B cell (primary cell): Measurements from ENCODE around the gene RAD50. TPM values are rescaled to one million over a fixed set of nuclear protein-coding genes. Genes with fewer than 3 reads are reported as not detected.

Experiments used
- ATAC-seq: fragments of 200-7000 bp; cut with Tn5 transposase; one replicate; pipeline ENCODE4 v1.10.0; 2021; ENCODE audit warnings: low read depth, mild to moderate bottlenecking, moderate number of reproducible peaks, moderate library complexity
- CTCF ChIA-PET: fragments of 350-600 bp; sonication (Branson Sonifier 250); formaldehyde crosslinking; loops from one replicate; lab custom pipeline; 2021; ENCODE audit warnings: antibody characterized with exemption, inconsistent platforms; lab: Charles Lee
- POLR2A ChIA-PET: fragments of 350-600 bp; sonication (Branson Sonifier 250); formaldehyde crosslinking; loops from one replicate; lab custom pipeline; 2021; ENCODE audit warnings: antibody characterized with exemption; lab: Charles Lee
- DNase-seq: peaks from one replicate; pipeline ENCODE4 v3.0.0; 2013
- H2AFZ ChIP-seq: 2 replicates; pipeline ENCODE4 v1.6.1; 2012; ENCODE audit warnings: mild to moderate bottlenecking, low read depth, low read length; ENCODE audit not compliant: insufficient read depth, poor library complexity, severe bottlenecking
- H3K27ac ChIP-seq, 2 donors: 1 replicate in 1 of 2; 2 replicates in 1 of 2; pipeline ENCODE4 v1.5.1; 2012 to 2013; ENCODE audit warnings: low read length in 2 of 2, mild to moderate bottlenecking in 2 of 2, moderate library complexity in 1 of 2
- H3K27me3 ChIP-seq, 4 experiments: fragments of 200-600 bp in 1 of 4; sonication (generic) in 1 of 4; replicated peaks in 1 of 4; 1 replicate in 2 of 4; 2 replicates in 2 of 4; pipeline versions ENCODE4 v1.6.1 to v1.7.0; 2013 to 2016; ENCODE audit warnings: low read length in 3 of 4, mild to moderate bottlenecking in 2 of 4, mixed read lengths in 1 of 4, moderate library complexity in 1 of 4; ENCODE audit not compliant: insufficient read depth in 4 of 4, control insufficient read depth in 3 of 4; ENCODE audit errors: control extremely low read depth in 1 of 4
- H3K36me3 ChIP-seq, 2 experiments: replicated peaks in 1 of 2; 1 replicate in 1 of 2; 2 replicates in 1 of 2; pipeline versions ENCODE4 v1.6.1 to v1.7.1; 2013; ENCODE audit warnings: low read length in 1 of 2; ENCODE audit not compliant: insufficient read depth in 2 of 2, control insufficient read depth in 1 of 2; ENCODE audit errors: control extremely low read depth in 1 of 2, extremely low read depth in 1 of 2
- H3K4me1 ChIP-seq, 2 donors: fragments of 200-600 bp in 1 of 2; sonication (generic) in 1 of 2; 1 replicate in 1 of 2; 2 replicates in 1 of 2; pipeline versions ENCODE4 v1.5.1 to v1.6.1; 2013 to 2017; ENCODE audit warnings: low read length in 2 of 2; ENCODE audit not compliant: control insufficient read depth in 2 of 2, insufficient read depth in 2 of 2
- H3K4me2 ChIP-seq: replicated peaks from 2 replicates; pipeline ENCODE3; 2012; ENCODE audit warnings: mild to moderate bottlenecking, low read depth, low read length; ENCODE audit not compliant: poor library complexity, severe bottlenecking
- H3K4me3 ChIP-seq, 5 experiments: fragments of 200-600 bp in 1 of 5; sonication (generic) in 1 of 5; 1 replicate in 3 of 5; 2 replicates in 2 of 5; pipeline versions ENCODE4 v1.5.1 to v1.7.0; 2011 to 2016; ENCODE audit warnings: low read length in 4 of 5, mild to moderate bottlenecking in 4 of 5, low read depth in 2 of 5, control low read depth in 1 of 5, moderate library complexity in 1 of 5; ENCODE audit not compliant: insufficient read depth in 1 of 5; ENCODE audit errors: control extremely low read depth in 1 of 5, extremely low read depth in 1 of 5
- H3K79me2 ChIP-seq: fragments of 200-600 bp; sonication (generic); one replicate; pipeline ENCODE4 v1.6.0; 2016; ENCODE audit warnings: low read length; ENCODE audit not compliant: control insufficient read depth, insufficient read depth
- H3K9ac ChIP-seq: fragments of 200-600 bp; sonication (generic); 2 replicates; pipeline ENCODE4 v1.6.1; 2017; ENCODE audit warnings: mild to moderate bottlenecking, low read length, moderate library complexity
- H3K9me3 ChIP-seq, 3 donors: one replicate each; pipeline versions ENCODE4 v1.6.1 to v1.7.1; 2013; ENCODE audit warnings: low read length in 2 of 3; ENCODE audit not compliant: control insufficient read depth in 2 of 3, insufficient read depth in 1 of 3; ENCODE audit errors: control extremely low read depth in 1 of 3
- H4K20me1 ChIP-seq: 2 replicates; pipeline ENCODE4 v1.6.0; 2012; ENCODE audit warnings: mild to moderate bottlenecking, low read length; ENCODE audit not compliant: insufficient read depth, control insufficient read depth, poor library complexity, severe bottlenecking
- H3K27ac Mint-ChIP-seq: one replicate; pipeline ENCODE4 v1.8.0; 2021; ENCODE audit warnings: mixed read lengths
- H3K27me3 Mint-ChIP-seq: one replicate; pipeline ENCODE4 v1.8.0; 2021; ENCODE audit warnings: mixed read lengths
- H3K4me1 Mint-ChIP-seq: one replicate; pipeline ENCODE4 v1.8.0; 2021; ENCODE audit warnings: mixed read lengths
- H3K4me3 Mint-ChIP-seq: one replicate; pipeline ENCODE4 v1.8.0; 2021; ENCODE audit warnings: mixed read lengths
- H3K9me3 Mint-ChIP-seq: one replicate; pipeline ENCODE4 v1.8.0; 2022; ENCODE audit warnings: mixed read lengths; ENCODE audit not compliant: insufficient read depth
- CTCF ChIP-seq: fragments of 200-600 bp; IDR thresholded peaks from one replicate; pipeline ENCODE4 v1.8.0; 2022; ENCODE audit warnings: antibody characterized with exemption, mild to moderate bottlenecking
- EZH2 ChIP-seq: IDR thresholded peaks from 2 replicates; pipeline ENCODE4 v1.6.1; 2012; ENCODE audit warnings: borderline replicate concordance, low read depth, mild to moderate bottlenecking, moderate library complexity, low read length; ENCODE audit not compliant: insufficient read depth, poor library complexity, severe bottlenecking
- WGBS: methylation state at CpG from one replicate; pipeline ENCODE4 v1.1.5; 2013; ENCODE audit warnings: missing lambda C conversion rate; ENCODE audit not compliant: insufficient coverage; 5-methylcytosine and 5-hydroxymethylcytosine counted together
- intact Hi-C: fragments of 100-400 bp; cut with micrococcal nuclease; formaldehyde crosslinking; loops from one replicate; pipeline ENCODE4 v1.10.0; 2022
- polyA plus RNA-seq: library from polyadenylated mRNA; depleted of rRNA; stranded (reverse); fragments of >200 nt; gene quantifications from 2 replicates; pipeline ENCODE4 v1.2.3, GENCODE V29; 2012
- total RNA-seq, 2 donors: library from RNA; stranded (reverse); fragments of 120-200 nt in 1 of 2; gene quantifications; 1 replicate in 1 of 2; 2 replicates in 1 of 2; pipeline versions ENCODE4 v1.2.3 to v1.2.4, GENCODE V29; 2013 to 2022

Gene RAD50
- total and polyA plus RNA-seq, 2 donors (not counting 1 experiment from before 2014, with no cell fraction given): 11.2 to 32.7 TPM

DNA sequence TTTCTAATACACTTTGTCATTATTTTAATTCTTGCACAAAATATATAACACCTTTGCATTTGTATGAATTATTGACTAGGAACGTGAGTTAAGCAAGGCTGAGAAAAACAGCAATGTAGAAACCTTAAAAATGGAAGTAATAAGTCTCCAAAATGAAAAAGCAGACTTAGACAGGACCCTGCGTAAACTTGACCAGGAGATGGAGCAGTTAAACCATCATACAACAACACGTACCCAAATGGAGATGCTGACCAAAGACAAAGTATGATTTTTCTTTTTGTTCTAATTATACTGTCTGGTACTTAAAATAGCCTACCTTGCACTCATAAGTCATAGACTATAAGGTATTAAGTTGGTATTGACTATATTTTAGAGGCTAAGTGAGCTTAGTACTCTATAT is 34.4 kb downstream of the RAD50 start:
- Histone ChIP-seq H3K9me3 (no peaks in the 10 kb centered on the region), H3K27me3 (no peaks in the 10 kb centered on the region), H3K79me2 (no peaks in the 10 kb centered on the region), H3K36me3 (peaks cover 20 to 65% of the 10 kb centered on the region in 2 experiments), H3K27ac (no peak overlapping the region), H3K4me3 (no peak overlapping the region), H2AFZ (no peak overlapping the region), H3K4me1 (no peaks in the 10 kb centered on the region), H4K20me1 (no peaks in the 10 kb centered on the region), H3K4me2 (no peak overlapping the region), H3K9ac (no peak overlapping the region)
- Mint-ChIP-seq H3K27ac (no peak overlapping the region), H3K4me1 (no peaks in the 10 kb centered on the region), H3K27me3 (no peaks in the 10 kb centered on the region), H3K4me3 (no peak overlapping the region), H3K9me3 (no peaks in the 10 kb centered on the region)
- ChIA-PET POLR2A (no interaction called here), CTCF (interaction anchor here (0.9 kb wide), 1 partner anchor 124 kb away, joined by 3 read pairs; no protein-coding TSS in a partner anchor)
- ATAC-seq (no peak), DNase-seq (no peak)
- WGBS: no CpG with 5 or more reads among the region's 3 CpGs
- TF ChIP-seq EZH2 (no peak), CTCF (no peak)
- intact Hi-C loops: no loop called here

GRCh38 chr5:132592521-132592920 is 35.7 kb downstream of the RAD50 start:
- H3K4me3 Mint-ChIP-seq: no peak overlapping the region
- POLR2A ChIA-PET: no interaction called here
- Histone ChIP-seq H4K20me1 (no peaks in the 10 kb centered on the region), H3K79me2 (no peaks in the 10 kb centered on the region), H3K4me2 (no peak overlapping the region), H3K27me3 (no peaks in the 10 kb centered on the region), H3K9ac (no peak overlapping the region), H3K4me3 (no peak overlapping the region), H3K36me3 (peaks cover 17 to 72% of the 10 kb centered on the region in 2 experiments), H3K9me3 (no peaks in the 10 kb centered on the region), H3K27ac (no peak overlapping the region), H3K4me1 (no peaks in the 10 kb centered on the region), H2AFZ (no peak overlapping the region)
- intact Hi-C loops: no loop called here
- no peak for TF ChIP-seq EZH2
- no peak for TF ChIP-seq CTCF
- CTCF ChIA-PET: no interaction called here
- H3K9me3 Mint-ChIP-seq: no peaks in the 10 kb centered on the region
- no peaks in the 10 kb centered on the region for H3K4me1 Mint-ChIP-seq
- DNase-seq (no peak), ATAC-seq (no peak)
- H3K27ac Mint-ChIP-seq: no peak overlapping the region
- WGBS: 83% methylated on average over 2 of the region's 2 CpGs
- H3K27me3 Mint-ChIP-seq: no peaks in the 10 kb centered on the region
